Duodenal mucosa (tissue), 2 donors: ENCODE results near the gene LRSAM1.

ENCODE experiments used
- H3K27ac ChIP-seq: one replicate; pipeline ENCODE4 v1.7.0; 2013; ENCODE audit warnings: low read depth, low read length
- H3K27me3 ChIP-seq, 2 donors: one replicate each; pipeline ENCODE4 v1.7.0; 2013; ENCODE audit warnings: low read length in 2 of 2, control low read depth in 1 of 2; ENCODE audit not compliant: insufficient read depth in 2 of 2, control insufficient read depth in 1 of 2
- H3K36me3 ChIP-seq, 2 donors: one replicate each; pipeline ENCODE4 v1.7.0; 2013; ENCODE audit warnings: low read length in 2 of 2, control low read depth in 1 of 2; ENCODE audit not compliant: insufficient read depth in 2 of 2, control insufficient read depth in 1 of 2
- H3K4me1 ChIP-seq, 2 donors: one replicate each; pipeline ENCODE4 v1.7.0; 2013; ENCODE audit warnings: low read length in 2 of 2, control low read depth in 1 of 2; ENCODE audit not compliant: insufficient read depth in 2 of 2, control insufficient read depth in 1 of 2
- H3K4me3 ChIP-seq, 2 donors: one replicate each; pipeline ENCODE4 v1.7.0; 2013; ENCODE audit warnings: low read length in 2 of 2, low read depth in 1 of 2
- H3K9ac ChIP-seq, 2 donors: one replicate each; pipeline ENCODE4 v1.7.0; 2013; ENCODE audit warnings: low read length in 2 of 2, low read depth in 1 of 2
- H3K9me3 ChIP-seq, 2 donors: one replicate each; pipeline ENCODE4 v1.7.0; 2013; ENCODE audit warnings: low read length in 2 of 2, control low read depth in 1 of 2; ENCODE audit not compliant: control insufficient read depth in 1 of 2

The LRSAM1 gene

GRCh38 chr9:127539982-127540663 is 88.8 kb downstream of the LRSAM1 start:
- H3K27me3 ChIP-seq, result no peaks in the 10 kb centered on the region
- H3K36me3 ChIP-seq, result peaks cover 0 to 20% of the 10 kb centered on the region in 2 donors
- H3K9ac ChIP-seq, result no peak overlapping the region
- H3K9me3 ChIP-seq, result no peaks in the 10 kb centered on the region
- H3K4me3 ChIP-seq, result no peak overlapping the region
- peaks cover 28 to 63% of the 10 kb centered on the region in 2 donors for H3K4me1 ChIP-seq
- H3K27ac ChIP-seq, result peak overlapping the region; percentile 2

GRCh38 chr9:127540664-127541041 is 89.3 kb downstream of the LRSAM1 start:
- Histone ChIP-seq H3K9me3 (no peaks in the 10 kb centered on the region), H3K27me3 (no peaks in the 10 kb centered on the region), H3K4me1 (peaks cover 32 to 61% of the 10 kb centered on the region in 2 donors), H3K27ac (peak overlapping the region; percentile 2), H3K36me3 (peaks cover 0 to 18% of the 10 kb centered on the region in 2 donors), H3K4me3 (no peak overlapping the region), H3K9ac (no peak overlapping the region)

GRCh38 chr9:127541176-127541575 is 89.9 kb downstream of the LRSAM1 start:
- peaks cover 0 to 13% of the 10 kb centered on the region in 2 donors for H3K36me3 ChIP-seq
- no peaks in the 10 kb centered on the region for H3K9me3 ChIP-seq
- H3K27ac ChIP-seq, result no peak overlapping the region
- peaks cover 38 to 64% of the 10 kb centered on the region in 2 donors for H3K4me1 ChIP-seq
- H3K9ac ChIP-seq, result no peak overlapping the region
- H3K27me3 ChIP-seq, result no peaks in the 10 kb centered on the region
- no peak overlapping the region for H3K4me3 ChIP-seq

- no peaks in the 10 kb centered on the region for H3K9me3 ChIP-seq
- H3K4me1 ChIP-seq, result peaks cover 44 to 67% of the 10 kb centered on the region in 2 donors
- peaks cover 0 to 7% of the 10 kb centered on the region in 2 donors for H3K36me3 ChIP-seq
- H3K4me3 ChIP-seq, result no peak overlapping the region
- no peak overlapping the region for H3K27ac ChIP-seq
- no peak overlapping the region for H3K9ac ChIP-seq
- H3K27me3 ChIP-seq, result no peaks in the 10 kb centered on the region
Observed at GRCh38 chr9:127541865-127542264, 90.6 kb downstream of the LRSAM1 start.

- H3K27me3 ChIP-seq, result no peaks in the 10 kb centered on the region
- H3K4me3 ChIP-seq, result no peak overlapping the region
- no peak overlapping the region for H3K9ac ChIP-seq
- H3K9me3 ChIP-seq, result no peaks in the 10 kb centered on the region
- H3K4me1 ChIP-seq, result peaks cover 49 to 66% of the 10 kb centered on the region in 2 donors
- peaks cover 0 to 7% of the 10 kb centered on the region in 2 donors for H3K36me3 ChIP-seq
- H3K27ac ChIP-seq, result peak overlapping the region; percentile 54
Observed at GRCh38 chr9:127543221-127543620, 91.9 kb downstream of the LRSAM1 start.

- Histone ChIP-seq H3K27ac (no peak overlapping the region), H3K4me1 (peaks cover 55 to 72% of the 10 kb centered on the region in 2 donors), H3K4me3 (no peak overlapping the region), H3K27me3 (no peaks in the 10 kb centered on the region), H3K9me3 (no peaks in the 10 kb centered on the region), H3K9ac (no peak overlapping the region), H3K36me3 (peaks cover 0 to 7% of the 10 kb centered on the region in 2 donors)
Observed at GRCh38 chr9:127543973-127544533, 92.7 kb downstream of the LRSAM1 start.

GRCh38 chr9:127545196-127546124 is 94.2 kb downstream of the LRSAM1 start:
- H3K4me3 ChIP-seq, result peak overlapping the region in 1 of 2 donors; percentile 48
- peaks cover 0 to 11% of the 10 kb centered on the region in 2 donors for H3K36me3 ChIP-seq
- no peaks in the 10 kb centered on the region for H3K9me3 ChIP-seq
- no peaks in the 10 kb centered on the region for H3K27me3 ChIP-seq
- peak overlapping the region; percentile 39 to 64 for H3K9ac ChIP-seq
- peaks cover 57 to 76% of the 10 kb centered on the region in 2 donors for H3K4me1 ChIP-seq
- peak overlapping the region; percentile 77 for H3K27ac ChIP-seq

- Histone ChIP-seq H3K4me3 (peak overlapping the region in 1 of 2 donors; percentile 5), H3K4me1 (peaks cover 55 to 73% of the 10 kb centered on the region in 2 donors), H3K9ac (peak overlapping the region; percentile 39 to 51), H3K9me3 (no peaks in the 10 kb centered on the region), H3K36me3 (peaks cover 0 to 11% of the 10 kb centered on the region in 2 donors), H3K27me3 (no peaks in the 10 kb centered on the region), H3K27ac (peak overlapping the region; percentile 77)
Observed at GRCh38 chr9:127546125-127546832, 95.0 kb downstream of the LRSAM1 start.

- Histone ChIP-seq H3K27me3 (no peaks in the 10 kb centered on the region), H3K9me3 (no peaks in the 10 kb centered on the region), H3K9ac (no peak overlapping the region), H3K27ac (no peak overlapping the region), H3K36me3 (peaks cover 0 to 5% of the 10 kb centered on the region in 2 donors), H3K4me1 (peaks cover 65 to 69% of the 10 kb centered on the region in 2 donors), H3K4me3 (no peak overlapping the region)
Observed at GRCh38 chr9:127548352-127548881, 97.1 kb downstream of the LRSAM1 start.
